EH (cell line): Measurements from ENCODE around the gene DMP1.

Experiments used
- DNase-seq: peaks from one replicate; pipeline ENCODE4 v3.0.0-alpha.2; 2015; ENCODE audit warnings: low read depth

The DMP1 gene, protein sequence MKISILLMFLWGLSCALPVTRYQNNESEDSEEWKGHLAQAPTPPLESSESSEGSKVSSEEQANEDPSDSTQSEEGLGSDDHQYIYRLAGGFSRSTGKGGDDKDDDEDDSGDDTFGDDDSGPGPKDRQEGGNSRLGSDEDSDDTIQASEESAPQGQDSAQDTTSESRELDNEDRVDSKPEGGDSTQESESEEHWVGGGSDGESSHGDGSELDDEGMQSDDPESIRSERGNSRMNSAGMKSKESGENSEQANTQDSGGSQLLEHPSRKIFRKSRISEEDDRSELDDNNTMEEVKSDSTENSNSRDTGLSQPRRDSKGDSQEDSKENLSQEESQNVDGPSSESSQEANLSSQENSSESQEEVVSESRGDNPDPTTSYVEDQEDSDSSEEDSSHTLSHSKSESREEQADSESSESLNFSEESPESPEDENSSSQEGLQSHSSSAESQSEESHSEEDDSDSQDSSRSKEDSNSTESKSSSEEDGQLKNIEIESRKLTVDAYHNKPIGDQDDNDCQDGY

DNA sequence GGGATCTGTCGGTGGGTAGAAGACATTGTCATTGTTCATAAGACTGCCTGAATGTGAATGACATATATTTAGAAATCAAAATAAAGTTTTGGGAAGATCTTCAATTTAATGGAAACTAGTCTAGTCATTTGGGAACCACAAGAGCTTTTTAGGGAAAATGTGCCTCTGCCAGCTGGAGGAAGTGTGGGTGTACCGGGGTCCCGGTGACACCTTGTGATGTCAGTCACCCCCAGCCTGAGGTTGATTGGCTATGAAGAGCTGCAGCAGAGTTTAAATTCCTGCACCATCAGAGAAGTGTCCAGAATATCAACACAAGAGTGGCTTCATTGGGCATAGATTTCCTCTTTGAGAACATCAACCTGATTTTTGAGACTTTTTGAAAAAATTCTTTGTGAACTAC, at the start of gene DMP1:
Gene DMP1 (plus strand): TSS at position 301 of the 400 bp plus-strand sequence. CDS start 6,213 bp downstream, outside the sequence.
- no peak for DNase-seq

DNA sequence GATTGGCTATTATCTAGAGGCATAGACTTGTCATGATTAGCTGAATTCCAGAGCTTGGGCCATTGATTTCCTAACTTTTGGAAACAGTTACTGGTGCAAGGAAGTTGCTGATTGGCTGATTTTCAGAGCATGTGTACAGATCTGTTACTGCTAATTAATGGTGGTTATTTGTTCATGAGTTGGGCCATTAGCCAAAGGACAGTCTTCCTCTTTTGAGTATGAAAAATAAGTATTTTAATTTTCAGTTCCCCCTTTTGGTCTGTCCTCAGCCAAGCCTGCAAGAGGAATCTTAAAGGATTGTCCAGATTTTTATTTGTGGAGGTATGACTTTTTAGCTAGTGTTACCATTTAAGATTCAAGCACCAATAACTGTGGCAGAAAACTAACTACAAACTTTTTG, 48.7 kb upstream of the DMP1 start:
- no peak for DNase-seq

GRCh38 chr4:87608229-87608628, 41.9 kb upstream of the DMP1 start, which contains the start of gene DSPP:
TSS of gene DSPP (plus strand) at chr4:87608529. CDS start at chr4:87610909, 2,380 bp downstream.
- DNase-seq = no peak

DNA sequence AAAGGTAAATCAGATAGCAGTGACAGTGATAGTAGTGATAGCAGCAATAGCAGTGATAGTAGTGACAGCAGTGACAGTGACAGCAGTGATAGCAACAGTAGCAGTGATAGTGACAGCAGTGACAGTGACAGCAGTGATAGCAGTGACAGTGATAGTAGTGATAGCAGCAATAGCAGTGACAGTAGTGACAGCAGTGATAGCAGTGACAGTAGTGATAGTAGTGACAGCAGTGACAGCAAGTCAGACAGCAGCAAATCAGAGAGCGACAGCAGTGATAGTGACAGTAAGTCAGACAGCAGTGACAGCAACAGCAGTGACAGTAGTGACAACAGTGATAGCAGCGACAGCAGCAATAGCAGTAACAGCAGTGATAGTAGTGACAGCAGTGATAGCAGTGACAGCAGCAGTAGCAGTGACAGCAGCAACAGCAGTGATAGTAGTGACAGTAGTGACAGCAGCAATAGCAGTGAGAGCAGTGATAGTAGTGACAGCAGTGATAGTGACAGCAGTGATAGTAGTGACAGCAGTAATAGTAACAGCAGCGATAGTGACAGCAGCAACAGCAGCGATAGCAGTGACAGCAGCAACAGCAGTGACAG, 35.7 kb upstream of the DMP1 start:
- DNase-seq = no peak

DNA sequence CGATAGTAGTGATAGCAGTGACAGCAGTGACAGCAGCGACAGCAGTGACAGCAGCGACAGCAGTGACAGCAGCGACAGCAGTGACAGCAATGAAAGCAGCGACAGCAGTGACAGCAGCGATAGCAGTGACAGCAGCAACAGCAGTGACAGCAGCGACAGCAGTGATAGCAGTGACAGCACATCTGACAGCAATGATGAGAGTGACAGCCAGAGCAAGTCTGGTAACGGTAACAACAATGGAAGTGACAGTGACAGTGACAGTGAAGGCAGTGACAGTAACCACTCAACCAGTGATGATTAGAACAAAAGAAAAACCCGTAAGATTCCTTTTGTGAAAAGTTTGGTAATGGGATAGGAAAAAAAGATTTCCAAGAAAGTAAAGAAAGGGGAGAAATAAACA, 33.8 kb upstream of the DMP1 start:
- DNase-seq = no peak

- no peak for DNase-seq
Measured at GRCh38 chr4:87620086-87620485, 30.0 kb upstream of the DMP1 start.

DNA sequence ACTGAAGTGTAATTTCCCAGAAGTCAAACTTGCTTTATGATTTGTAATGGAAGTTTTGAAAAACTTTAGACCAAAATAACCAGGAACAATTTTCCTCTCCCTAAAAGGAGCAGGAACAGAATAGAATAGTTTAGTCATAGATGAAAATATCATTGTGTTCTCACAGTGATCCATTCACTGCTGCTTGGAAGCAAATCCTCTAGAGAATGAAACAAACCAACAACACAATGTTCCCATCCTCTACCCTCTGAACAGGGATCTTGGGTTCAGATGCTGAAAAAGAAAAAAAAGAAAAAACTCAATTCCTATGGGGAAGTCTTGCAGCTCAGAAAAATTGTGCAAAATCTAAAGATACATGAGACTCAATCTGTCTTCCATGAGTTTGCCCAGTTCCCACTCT, 29.6 kb upstream of the DMP1 start:
- no peak for DNase-seq

DNA sequence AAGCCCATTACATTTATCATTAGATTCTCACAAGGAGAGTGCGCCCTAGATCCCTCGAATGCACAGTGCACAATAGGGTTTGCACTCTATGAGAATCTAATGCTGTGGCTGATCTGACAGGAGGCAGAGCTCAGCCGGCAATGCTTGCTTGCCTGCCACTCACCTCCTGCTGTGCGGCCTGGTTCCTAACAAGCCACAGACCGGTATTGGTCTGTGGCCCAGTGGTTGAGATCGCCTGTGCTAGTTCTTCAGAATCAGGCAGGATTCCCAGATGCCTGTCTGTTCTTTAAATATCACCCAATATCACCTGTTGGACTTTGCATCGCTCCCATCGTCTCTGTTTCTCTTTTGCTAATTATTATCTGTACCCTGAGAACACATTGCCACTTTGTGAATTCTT, 27.8 kb upstream of the DMP1 start:
- DNase-seq = no peak

DNA sequence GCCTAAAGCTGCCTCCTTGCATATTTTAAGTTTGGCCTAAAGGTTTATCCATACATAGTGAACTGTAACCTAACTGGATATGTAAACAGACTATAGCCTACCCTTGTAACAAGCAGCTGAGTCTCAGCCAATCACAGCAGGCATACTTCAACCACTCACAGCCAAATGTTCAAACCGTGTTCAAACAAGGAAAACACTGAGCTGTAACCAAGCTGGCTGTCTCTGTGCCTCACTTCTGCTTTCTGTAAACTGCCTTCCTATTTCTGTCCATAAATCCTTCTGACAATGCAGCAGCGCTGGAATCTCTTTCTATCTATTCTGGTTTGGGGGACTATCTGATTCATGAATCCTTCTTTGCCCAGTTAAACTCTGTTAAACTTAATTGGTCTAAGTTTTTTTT, 25.4 kb upstream of the DMP1 start:
- DNase-seq = no peak

GRCh38 chr4:87631668-87632067, 18.4 kb upstream of the DMP1 start:
- no peak for DNase-seq

GRCh38 chr4:87632469-87632868, 17.6 kb upstream of the DMP1 start:
- no peak for DNase-seq

DNA sequence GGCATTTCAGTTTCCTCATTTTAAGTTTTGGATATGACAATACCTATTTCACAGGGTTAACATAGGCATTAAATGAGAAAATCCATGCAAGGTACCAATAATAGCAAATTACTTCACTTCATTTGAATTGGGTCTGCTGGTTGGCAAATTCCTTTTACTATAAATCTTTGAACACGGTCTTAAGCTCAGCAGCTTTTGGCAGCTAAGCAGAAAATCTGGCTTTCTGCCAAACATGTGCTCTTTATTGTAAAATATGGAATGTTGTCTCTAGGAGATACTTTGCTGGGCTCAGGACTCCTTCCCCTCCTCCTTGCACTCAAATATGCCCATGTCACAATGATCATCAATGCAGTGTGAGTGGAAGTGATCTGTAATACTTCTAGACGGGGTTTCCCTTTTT, 16.8 kb upstream of the DMP1 start:
- DNase-seq = peak; percentile 30

- DNase-seq = no peak
Measured at GRCh38 chr4:87644286-87644685, 5.8 kb upstream of the DMP1 start.

- no peak for DNase-seq
Measured at GRCh38 chr4:87650938-87651337, 858 bp downstream of the DMP1 start.

DNA sequence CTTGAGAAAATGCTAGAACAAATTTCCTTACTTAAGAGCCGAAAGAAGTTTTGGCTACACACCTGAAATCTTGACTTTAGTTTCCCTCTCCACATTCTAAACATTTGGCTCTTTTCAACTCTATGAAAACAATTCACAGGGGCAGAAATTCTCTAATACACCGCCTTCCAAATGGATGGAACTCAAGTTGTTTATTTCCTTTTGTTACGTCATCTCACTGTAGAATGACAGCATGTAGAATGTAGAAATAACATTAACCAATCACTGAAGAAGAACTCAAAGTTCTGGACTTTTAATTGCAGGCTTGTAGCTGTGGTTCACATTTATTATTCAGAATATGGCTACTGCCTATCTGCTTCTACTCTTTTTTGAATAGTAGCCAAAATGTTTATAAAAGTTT, 1.9 kb downstream of the DMP1 start:
- DNase-seq = no peak

- no peak for DNase-seq
Measured at GRCh38 chr4:87654487-87655044, 4.5 kb downstream of the DMP1 start.

- DNase-seq = peak; percentile 67
Measured at GRCh38 chr4:87657525-87657924, 7.4 kb downstream of the DMP1 start.

- DNase-seq = peak; percentile 44
Measured at GRCh38 chr4:87659247-87659931, 9.3 kb downstream of the DMP1 start.

GRCh38 chr4:87662871-87663270, 12.8 kb downstream of the DMP1 start:
- DNase-seq = no peak

DNA sequence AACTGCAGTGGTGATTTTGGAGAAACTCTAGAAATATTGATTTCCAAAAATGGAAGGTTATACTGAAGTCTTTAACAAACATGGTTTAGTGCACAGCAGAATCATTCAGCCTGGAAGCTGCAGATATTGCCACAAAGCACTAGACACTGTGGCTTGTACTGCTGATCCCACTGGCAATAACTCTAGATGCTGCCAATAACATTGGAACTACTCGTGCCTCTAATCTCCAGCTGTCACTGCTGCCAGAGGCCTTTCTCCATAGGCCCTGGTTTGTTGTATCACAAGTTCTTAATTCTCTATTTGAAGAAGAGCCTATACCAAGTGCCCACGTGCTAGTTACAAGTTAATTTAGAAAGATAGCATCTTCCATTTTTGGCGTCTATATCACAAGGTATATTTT, 19.3 kb downstream of the DMP1 start:
- DNase-seq = no peak

DNA sequence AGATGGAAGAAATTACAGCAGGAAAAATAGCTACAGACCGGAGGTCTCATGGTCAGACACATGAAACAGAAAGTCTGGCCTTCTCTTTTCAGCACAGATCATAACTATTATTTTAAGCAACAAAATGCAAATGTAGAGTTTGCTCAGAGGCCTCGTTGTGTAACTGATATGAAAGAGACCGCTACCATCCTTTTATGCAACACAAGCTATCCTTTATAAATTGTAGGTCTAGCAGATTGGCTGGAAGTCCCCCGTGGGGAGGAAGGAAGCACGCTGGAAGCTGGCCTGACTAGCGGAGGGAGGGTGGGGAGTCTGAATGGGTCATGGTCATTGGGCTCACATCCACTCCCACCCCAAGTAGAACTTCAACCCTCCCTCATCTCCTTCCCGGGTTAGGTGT, 27.7 kb downstream of the DMP1 start:
- no peak for DNase-seq

DNA sequence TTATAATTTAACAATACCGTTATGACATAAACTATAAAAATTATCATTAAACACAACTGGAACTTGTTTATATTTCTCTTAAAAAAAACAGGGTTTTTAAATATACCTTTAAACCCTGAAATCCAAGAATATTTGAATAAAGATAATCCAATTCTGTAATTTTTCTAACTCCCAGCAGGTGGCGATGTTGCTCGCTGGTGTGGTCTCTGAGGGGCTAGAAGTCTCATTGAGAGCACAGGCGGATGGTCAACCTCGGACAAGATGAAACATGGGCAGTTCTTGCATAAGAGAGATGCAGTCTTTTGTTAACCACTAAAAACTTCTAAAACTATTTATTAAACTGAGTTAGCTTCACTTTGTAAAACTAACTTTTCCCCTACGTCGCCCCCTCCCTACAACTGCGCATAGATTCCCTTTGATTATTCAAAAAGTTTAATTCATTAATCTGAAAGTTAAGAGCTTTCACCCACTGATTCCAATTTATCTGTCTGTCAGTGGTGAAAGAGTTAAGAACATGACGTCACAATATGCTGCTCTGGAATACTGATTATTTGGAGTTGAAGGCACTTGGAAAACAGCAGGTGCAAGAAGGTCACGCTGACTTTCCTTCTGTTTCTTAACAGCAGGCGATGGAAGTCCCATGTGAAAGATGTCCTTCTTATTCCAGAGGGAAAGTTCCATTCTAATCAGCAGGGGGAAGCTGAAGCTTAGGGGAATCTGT, 29.5 kb downstream of the DMP1 start:
- peak; percentile 71 for DNase-seq
